C4-2B (cell line): ENCODE results near the gene APBB1IP.

ENCODE experiments used
- CTCF ChIP-seq: fragments of 450-650 bp; conservative IDR thresholded peaks from 2 replicates; pipeline ENCODE4 v1.5.1; 2017; ENCODE audit warnings: mild to moderate bottlenecking
- ZFX ChIP-seq: fragments of 450-650 bp; IDR thresholded peaks from 2 replicates; pipeline ENCODE4 v1.6.1; 2017

GRCh38 chr10:26445411-26446031, 7.4 kb downstream of the APBB1IP start:
- TF ChIP-seq CTCF (no peak; the same call in 1 of the 2 replicates), ZFX (no peak)
